Measurements from ENCODE around the gene RAVER1. TPM values are rescaled to one million over a fixed set of nuclear protein-coding genes. Genes with fewer than 3 reads are reported as not detected.
"Not testable (repeated sequence)": the region's sequence is repeated elsewhere in the genome, so short reads cannot be mapped to it uniquely, and the experiment has no call there.

Gene RAVER1
- 47.9 TPM for total RNA-seq

GRCh38 chr19:10332965-10333757 is at the start of gene RAVER1:
TSS of gene RAVER1 (minus strand) at chr19:10333529. CDS start at chr19:10333507, 22 bp downstream.
- peak; percentile 91 to 98 (median 98) for DNase-seq (ENCODE audit: low read depth in 2 of 3, low spot score in 2 of 3)

- not testable (repeated sequence) for DNase-seq (ENCODE audit: low read depth in 2 of 3, low spot score in 2 of 3)
Observed at GRCh38 chr19:10383223-10383499, 49.8 kb upstream of the RAVER1 start.

- peak; percentile 90 to 99 (median 99) for DNase-seq (ENCODE audit: low read depth in 2 of 3, low spot score in 2 of 3)
Observed at GRCh38 chr19:10380313-10381102, 47.2 kb upstream of the RAVER1 start, which contains the start of gene TYK2. TSS of gene TYK2 (minus strand) at chr19:10380572. CDS start at chr19:10378406, 2,166 bp downstream.

- DNase-seq (ENCODE audit: low read depth in 2 of 3, low spot score in 2 of 3): no peak
Observed at GRCh38 chr19:10379880-10380312, 46.6 kb upstream of the RAVER1 start.

- no peak for DNase-seq (ENCODE audit: low read depth in 2 of 3, low spot score in 2 of 3)
Observed at GRCh38 chr19:10378124-10378523, 44.8 kb upstream of the RAVER1 start.

GRCh38 chr19:10377140-10377640 is 43.9 kb upstream of the RAVER1 start:
- not testable (repeated sequence) for DNase-seq (ENCODE audit: low read depth in 2 of 3, low spot score in 2 of 3)

GRCh38 chr19:10374931-10375330 is 41.6 kb upstream of the RAVER1 start:
- DNase-seq (ENCODE audit: low read depth in 2 of 3, low spot score in 2 of 3): no peak

- DNase-seq (ENCODE audit: low read depth in 2 of 3, low spot score in 2 of 3): no peak
Observed at GRCh38 chr19:10372690-10373089, 39.4 kb upstream of the RAVER1 start.

GRCh38 chr19:10368101-10368803 is 34.9 kb upstream of the RAVER1 start:
- no peak for DNase-seq (ENCODE audit: low read depth in 2 of 3, low spot score in 2 of 3)

GRCh38 chr19:10366950-10367512 is 33.7 kb upstream of the RAVER1 start:
- DNase-seq (ENCODE audit: low read depth in 2 of 3, low spot score in 2 of 3): not testable (repeated sequence)

- DNase-seq (ENCODE audit: low read depth in 2 of 3, low spot score in 2 of 3): no peak
Observed at GRCh38 chr19:10365518-10365917, 32.2 kb upstream of the RAVER1 start.

- DNase-seq (ENCODE audit: low read depth in 2 of 3, low spot score in 2 of 3): no peak
Observed at GRCh38 chr19:10364644-10365043, 31.3 kb upstream of the RAVER1 start.

- DNase-seq (ENCODE audit: low read depth in 2 of 3, low spot score in 2 of 3): no peak
Observed at GRCh38 chr19:10363789-10364281, 30.5 kb upstream of the RAVER1 start.

GRCh38 chr19:10362259-10362658 is 28.9 kb upstream of the RAVER1 start:
- DNase-seq (ENCODE audit: low read depth in 2 of 3, low spot score in 2 of 3): no peak

- no peak for DNase-seq (ENCODE audit: low read depth in 2 of 3, low spot score in 2 of 3)
Observed at GRCh38 chr19:10361569-10362011, 28.3 kb upstream of the RAVER1 start.

- DNase-seq (ENCODE audit: low read depth in 2 of 3, low spot score in 2 of 3): no peak
Observed at GRCh38 chr19:10356431-10356830, 23.1 kb upstream of the RAVER1 start.

GRCh38 chr19:10353793-10354391 is 20.6 kb upstream of the RAVER1 start:
- DNase-seq (ENCODE audit: low read depth in 2 of 3, low spot score in 2 of 3): peak in 2 of 3 donors; percentile 35 to 54

- DNase-seq (ENCODE audit: low read depth in 2 of 3, low spot score in 2 of 3): no peak
Observed at GRCh38 chr19:10352764-10353671, 19.7 kb upstream of the RAVER1 start.

- no peak for DNase-seq (ENCODE audit: low read depth in 2 of 3, low spot score in 2 of 3)
Observed at GRCh38 chr19:10346509-10346908, 13.2 kb upstream of the RAVER1 start.
